ENCODE results near the gene CHURC1. TPM values are rescaled to one million over a fixed set of nuclear protein-coding genes. Genes with fewer than 3 reads are reported as not detected.

CHURC1 gene
- total RNA-seq, 2 donors from 2014 or later = 56.7 to 63.2 TPM

DNA sequence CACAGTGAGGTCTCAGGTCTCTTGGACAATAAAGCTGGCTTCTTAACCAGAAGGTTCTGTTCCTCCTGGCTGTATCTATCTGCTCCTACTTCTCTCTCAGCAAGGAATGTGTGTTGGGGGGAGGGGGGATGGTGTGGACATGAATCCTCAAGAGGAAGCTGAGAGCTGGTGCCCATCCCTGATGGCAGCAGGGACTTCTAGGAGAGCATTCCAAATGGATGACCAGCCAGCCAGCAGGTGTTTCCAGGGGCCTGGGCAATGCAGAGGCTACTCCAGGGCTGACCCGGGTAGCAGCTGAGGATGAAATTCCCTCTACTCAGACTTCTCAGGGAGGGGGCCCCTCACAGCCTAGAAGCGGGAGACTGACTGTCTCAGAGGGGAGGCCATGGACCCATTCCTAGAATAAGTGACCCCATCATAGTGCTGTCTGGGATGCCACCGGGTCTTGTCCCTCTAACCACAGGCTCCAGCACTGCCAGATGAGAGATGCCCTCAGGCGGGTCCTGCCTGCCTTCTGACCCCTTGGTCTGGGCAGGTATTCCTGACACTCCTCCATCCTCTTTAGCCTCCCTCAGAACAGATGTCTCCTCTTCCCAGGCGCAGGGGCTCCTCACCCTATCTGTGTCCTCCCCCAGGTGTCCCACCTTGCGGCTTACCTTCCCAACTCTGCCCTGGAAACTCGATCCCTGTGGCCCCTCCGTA lies 56.7 kb downstream of the CHURC1 start:
- 50 to 90% methylated on average over 4 to 8 of the region's 8 CpGs for WGBS, 2 experiments (ENCODE audit: insufficient coverage in 1 of 2, insufficient read length in 1 of 2)
- H3K27me3 Mint-ChIP-seq (ENCODE audit: insufficient read depth) = peaks cover 2% of the 10 kb centered on the region
- Histone ChIP-seq H3K4me1 (ENCODE audit: control insufficient read depth, insufficient read depth, low read length) (peaks cover 12% of the 10 kb centered on the region), H3K36me3 (ENCODE audit: control insufficient read depth, insufficient read depth, low read length) (no peaks in the 10 kb centered on the region), H3K4me3 (ENCODE audit: low read length) (peak overlapping the region; percentile 83), H3K27me3 (ENCODE audit: control insufficient read depth, insufficient read depth, low read length, poor library complexity, severe bottlenecking) (no peaks in the 10 kb centered on the region), H3K9me3 (ENCODE audit: control insufficient read depth, low read length) (no peaks in the 10 kb centered on the region), H3K9ac (ENCODE audit: extremely low read depth, low read length, poor library complexity, severe bottlenecking) (peak overlapping the region; percentile 30), H3K27ac (ENCODE audit: low read depth, low read length) (no peak overlapping the region)
- peaks cover 36% of the 10 kb centered on the region for H3K4me1 Mint-ChIP-seq
- DNase-seq = peak; percentile 66
- TF ChIP-seq, protein P1, sequence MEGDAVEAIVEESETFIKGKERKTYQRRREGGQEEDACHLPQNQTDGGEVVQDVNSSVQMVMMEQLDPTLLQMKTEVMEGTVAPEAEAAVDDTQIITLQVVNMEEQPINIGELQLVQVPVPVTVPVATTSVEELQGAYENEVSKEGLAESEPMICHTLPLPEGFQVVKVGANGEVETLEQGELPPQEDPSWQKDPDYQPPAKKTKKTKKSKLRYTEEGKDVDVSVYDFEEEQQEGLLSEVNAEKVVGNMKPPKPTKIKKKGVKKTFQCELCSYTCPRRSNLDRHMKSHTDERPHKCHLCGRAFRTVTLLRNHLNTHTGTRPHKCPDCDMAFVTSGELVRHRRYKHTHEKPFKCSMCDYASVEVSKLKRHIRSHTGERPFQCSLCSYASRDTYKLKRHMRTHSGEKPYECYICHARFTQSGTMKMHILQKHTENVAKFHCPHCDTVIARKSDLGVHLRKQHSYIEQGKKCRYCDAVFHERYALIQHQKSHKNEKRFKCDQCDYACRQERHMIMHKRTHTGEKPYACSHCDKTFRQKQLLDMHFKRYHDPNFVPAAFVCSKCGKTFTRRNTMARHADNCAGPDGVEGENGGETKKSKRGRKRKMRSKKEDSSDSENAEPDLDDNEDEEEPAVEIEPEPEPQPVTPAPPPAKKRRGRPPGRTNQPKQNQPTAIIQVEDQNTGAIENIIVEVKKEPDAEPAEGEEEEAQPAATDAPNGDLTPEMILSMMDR (conservative IDR thresholded peaks at IDR 0.05) = no peak
- peak overlapping the region; percentile 76 for H3K4me3 Mint-ChIP-seq
- H3K27ac Mint-ChIP-seq = no peak overlapping the region
- peaks cover 10% of the 10 kb centered on the region for H3K36me3 Mint-ChIP-seq (ENCODE audit: low read depth)
- no peaks in the 10 kb centered on the region for H3K9me3 Mint-ChIP-seq

DNA sequence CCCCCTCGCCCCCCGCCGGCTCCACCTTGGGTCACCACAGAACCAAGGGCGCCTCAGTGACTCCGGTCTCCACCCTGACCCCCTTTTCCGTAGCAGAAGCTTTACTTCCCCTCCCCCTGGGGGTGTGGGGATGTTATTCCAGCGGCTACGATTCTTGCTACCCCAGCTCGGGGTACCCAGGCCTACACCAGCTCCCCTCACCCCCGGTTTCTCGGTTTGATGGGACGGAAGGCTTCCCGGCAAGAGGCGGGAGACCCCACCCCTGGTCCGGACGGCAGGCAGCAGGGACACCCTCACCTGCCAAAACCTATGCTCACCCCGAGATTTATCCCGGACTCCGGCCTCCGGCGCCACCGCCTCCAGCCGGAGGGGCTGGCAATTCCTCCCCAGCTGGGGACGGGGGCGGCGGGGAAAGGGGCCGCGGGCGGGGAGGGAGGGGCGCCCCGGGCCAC lies 57.3 kb downstream of the CHURC1 start:
- Mint-ChIP-seq H3K27me3 (ENCODE audit: insufficient read depth) (peaks cover 2% of the 10 kb centered on the region), H3K36me3 (ENCODE audit: low read depth) (peaks cover 10% of the 10 kb centered on the region), H3K27ac (no peak overlapping the region), H3K4me3 (peak overlapping the region; percentile 76), H3K4me1 (peaks cover 36% of the 10 kb centered on the region), H3K9me3 (no peaks in the 10 kb centered on the region)
- Histone ChIP-seq H3K36me3 (ENCODE audit: control insufficient read depth, insufficient read depth, low read length) (no peaks in the 10 kb centered on the region), H3K9ac (ENCODE audit: extremely low read depth, low read length, poor library complexity, severe bottlenecking) (peak overlapping the region; percentile 30), H3K27ac (ENCODE audit: low read depth, low read length) (no peak overlapping the region), H3K9me3 (ENCODE audit: control insufficient read depth, low read length) (no peaks in the 10 kb centered on the region), H3K27me3 (ENCODE audit: control insufficient read depth, insufficient read depth, low read length, poor library complexity, severe bottlenecking) (no peaks in the 10 kb centered on the region), H3K4me1 (ENCODE audit: control insufficient read depth, insufficient read depth, low read length) (peaks cover 12% of the 10 kb centered on the region), H3K4me3 (ENCODE audit: low read length) (peak overlapping the region; percentile 83)
- TF ChIP-seq, protein P1 (conservative IDR thresholded peaks at IDR 0.05) = no peak
- WGBS, 2 experiments (ENCODE audit: insufficient coverage in 1 of 2, insufficient read length in 1 of 2) = 0 to 2% methylated on average over 10 to 28 of the region's 31 CpGs
- DNase-seq = peak; percentile 66

DNA sequence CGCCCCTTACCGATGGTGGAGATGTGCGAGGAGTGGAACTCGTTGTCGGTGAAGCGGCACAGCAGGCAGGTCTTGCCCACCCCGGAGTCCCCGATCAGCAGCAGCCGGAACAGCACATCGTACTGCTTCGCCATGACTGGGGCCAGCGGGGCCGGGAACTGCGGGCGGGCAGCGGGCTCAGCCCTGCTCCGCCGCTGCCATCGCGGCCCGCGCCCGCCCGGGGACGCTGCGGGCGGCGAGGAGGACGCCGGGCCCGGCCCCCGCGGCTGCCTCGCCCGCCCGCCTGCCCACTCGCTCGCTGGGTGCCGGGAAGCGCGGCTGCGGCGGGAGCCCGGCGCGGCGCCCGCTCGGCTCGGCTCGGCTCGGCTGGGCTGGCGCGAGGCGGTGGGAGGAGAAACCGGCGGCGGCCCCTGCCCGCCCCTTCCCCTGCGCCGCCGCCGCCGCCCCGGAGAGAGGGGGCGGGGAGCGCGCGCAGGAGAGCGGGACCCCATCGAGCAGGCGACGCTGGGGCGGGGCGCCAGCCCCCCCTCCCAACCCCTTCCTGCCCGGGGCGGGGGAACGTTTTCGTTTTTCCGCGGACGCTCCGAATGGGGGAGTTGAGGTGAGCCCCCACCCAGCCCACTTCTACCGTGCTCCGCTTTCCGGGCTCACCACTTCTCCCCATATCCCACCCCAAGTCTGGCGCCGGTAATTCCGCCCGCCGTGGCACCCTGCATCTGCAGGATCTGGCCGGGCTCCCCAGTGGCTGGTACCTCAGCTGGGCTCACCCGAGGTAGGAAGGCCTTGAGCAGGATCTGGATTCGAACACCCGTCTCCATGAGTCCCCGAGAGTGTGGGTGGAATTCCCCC lies 57.9 kb downstream of the CHURC1 start, which contains the start of gene RAB15:
RAB15 (minus strand) TSS at position 394 of the 849 bp plus-strand sequence; CDS start at position 134, 260 bp downstream.
- Histone ChIP-seq H3K4me3 (ENCODE audit: low read length) (peak within 1 kb of the TSS; percentile 83), H3K27ac (ENCODE audit: low read depth, low read length) (no peak within 1 kb of the TSS), H3K9me3 (ENCODE audit: control insufficient read depth, low read length) (no peaks in the 10 kb centered on the region), H3K4me1 (ENCODE audit: control insufficient read depth, insufficient read depth, low read length) (peaks cover 12% of the 10 kb centered on the region), H3K9ac (ENCODE audit: extremely low read depth, low read length, poor library complexity, severe bottlenecking) (peak within 1 kb of the TSS; percentile 30), H3K36me3 (ENCODE audit: control insufficient read depth, insufficient read depth, low read length) (no peaks in the 10 kb centered on the region), H3K27me3 (ENCODE audit: control insufficient read depth, insufficient read depth, low read length, poor library complexity, severe bottlenecking) (no peaks in the 10 kb centered on the region)
- Mint-ChIP-seq H3K27me3 (ENCODE audit: insufficient read depth) (peaks cover 2% of the 10 kb centered on the region), H3K9me3 (no peaks in the 10 kb centered on the region), H3K27ac (peak within 1 kb of the TSS; percentile 75), H3K36me3 (ENCODE audit: low read depth) (peaks cover 10% of the 10 kb centered on the region), H3K4me1 (peaks cover 36% of the 10 kb centered on the region), H3K4me3 (peak within 1 kb of the TSS; percentile 76)
- peak; percentile 73 for DNase-seq
- WGBS, 2 experiments (ENCODE audit: insufficient coverage in 1 of 2, insufficient read length in 1 of 2) = 2 to 9% methylated on average over 18 to 92 of the region's 96 CpGs
- TF ChIP-seq, protein P1 (conservative IDR thresholded peaks at IDR 0.05) = no peak
